IMR-90 (cell line): ENCODE data around the gene AKR1C2. TPM values are rescaled to one million over a fixed set of nuclear protein-coding genes. Genes with fewer than 3 reads are reported as not detected.

Experiments used
- ATAC-seq: fragments of 200-7000 bp; cut with Tn5 transposase; 2 replicates; pipeline ENCODE4 v1.9.1; 2020; ENCODE audit warnings: low read depth, mild to moderate bottlenecking, moderate library complexity
- BruUV-seq: library from RNA; stranded (reverse); fragments of 400-500 nt; replicated peaks from 2 replicates; lab custom pipeline; 2021; lab: Mats Ljungman, UMichigan
- CTCF ChIA-PET: fragments of 300-600 bp; formaldehyde crosslinking; extraction: SDS; loops from one replicate; lab custom pipeline; 2021; ENCODE audit warnings: antibody characterized with exemption; lab: Yijun Ruan, JAX
- POLR2A ChIA-PET: fragments of 300-600 bp; sonication (Branson Sonifier 250); formaldehyde crosslinking; loops from one replicate; lab custom pipeline; 2022; ENCODE audit warnings: antibody characterized with exemption; ENCODE audit not compliant: unreplicated experiment; lab: Charles Lee
- DNase-seq: peaks from one replicate; pipeline ENCODE4 v3.0.0; 2013
- H2AFZ ChIP-seq: replicated peaks from 2 replicates; pipeline ENCODE3; 2013; ENCODE audit warnings: low read length, mild to moderate bottlenecking; ENCODE audit not compliant: poor library complexity
- H2AK5ac ChIP-seq: 2 replicates; pipeline ENCODE4 v1.6.1; 2013; ENCODE audit warnings: low read depth, low read length, inconsistent platforms
- H2AK9ac ChIP-seq: replicated peaks from 2 replicates; pipeline ENCODE3; 2013; ENCODE audit warnings: mild to moderate bottlenecking, low read depth, low read length, moderate library complexity; ENCODE audit not compliant: poor library complexity
- H2BK120ac ChIP-seq: 2 replicates; pipeline ENCODE4 v1.6.1; 2013; ENCODE audit warnings: low read depth, low read length, inconsistent platforms
- H2BK15ac ChIP-seq: 3 replicates; pipeline ENCODE4 v1.6.1; 2013; ENCODE audit warnings: low read depth, low read length, inconsistent platforms
- H2BK20ac ChIP-seq: 2 replicates; pipeline ENCODE4 v1.6.1; 2013; ENCODE audit warnings: low read depth, mild to moderate bottlenecking, inconsistent platforms, low read length, moderate library complexity
- H2BK5ac ChIP-seq: 2 replicates; pipeline ENCODE4 v1.6.1; 2013; ENCODE audit warnings: mild to moderate bottlenecking, low read depth, low read length, inconsistent platforms; ENCODE audit not compliant: poor library complexity, severe bottlenecking
- H3K14ac ChIP-seq: replicated peaks from 2 replicates; pipeline ENCODE4 v1.6.1; 2013; ENCODE audit warnings: low read depth, low read length, inconsistent platforms
- H3K18ac ChIP-seq: 2 replicates; pipeline ENCODE4 v1.6.1; 2013; ENCODE audit warnings: low read depth, low read length, control low read depth
- H3K23ac ChIP-seq: 2 replicates; pipeline ENCODE4 v1.6.1; 2013; ENCODE audit warnings: low read depth, low read length, inconsistent platforms
- H3K27ac ChIP-seq: 2 replicates; pipeline ENCODE4 v1.5.1; 2013; ENCODE audit warnings: mild to moderate bottlenecking, control low read depth, low read length; ENCODE audit not compliant: insufficient read depth
- H3K27me3 ChIP-seq: 2 replicates; pipeline ENCODE4 v1.6.1; 2013; ENCODE audit warnings: low read length; ENCODE audit not compliant: control insufficient read depth, insufficient read depth
- H3K36me3 ChIP-seq: 2 replicates; pipeline ENCODE4 v1.6.1; 2013; ENCODE audit warnings: low read length, mixed read lengths; ENCODE audit not compliant: control insufficient read depth, insufficient read depth
- H3K4ac ChIP-seq: 2 replicates; pipeline ENCODE4 v1.6.1; 2013; ENCODE audit warnings: low read depth, low read length, inconsistent platforms
- H3K4me1 ChIP-seq: 2 replicates; pipeline ENCODE4 v1.6.1; 2013; ENCODE audit warnings: low read length, mixed read lengths; ENCODE audit not compliant: control insufficient read depth, insufficient read depth
- H3K4me2 ChIP-seq: 2 replicates; pipeline ENCODE4 v1.6.1; 2013; ENCODE audit warnings: low read depth, mild to moderate bottlenecking, control low read depth, low read length, moderate library complexity
- H3K4me3 ChIP-seq: 2 replicates; pipeline ENCODE4 v1.5.1; 2013; ENCODE audit warnings: low read depth, mild to moderate bottlenecking, control low read depth, low read length, moderate library complexity; ENCODE audit not compliant: insufficient read depth
- H3K56ac ChIP-seq: 2 replicates; pipeline ENCODE4 v1.6.1; 2013; ENCODE audit warnings: low read length, inconsistent platforms; ENCODE audit not compliant: insufficient read depth; ENCODE audit errors: extremely low read depth
- H3K79me1 ChIP-seq, 2 experiments: 2 replicates each; pipeline ENCODE4 v1.6.1; 2013; ENCODE audit warnings: low read length in 2 of 2, inconsistent platforms in 1 of 2, low read depth in 1 of 2
- H3K9ac ChIP-seq: 2 replicates; pipeline ENCODE4 v1.6.1; 2013; ENCODE audit warnings: low read depth, low read length, control low read depth
- H3K9me1 ChIP-seq: 2 replicates; pipeline ENCODE4 v1.6.1; 2013; ENCODE audit warnings: low read length, inconsistent platforms; ENCODE audit not compliant: insufficient read depth
- H3K9me3 ChIP-seq: 2 replicates; pipeline ENCODE4 v1.6.1; 2013; ENCODE audit warnings: low read length; ENCODE audit not compliant: control insufficient read depth, insufficient read depth
- H4K20me1 ChIP-seq: 2 replicates; pipeline ENCODE4 v1.6.1; 2013; ENCODE audit warnings: low read length, inconsistent platforms; ENCODE audit not compliant: insufficient read depth
- H4K5ac ChIP-seq: 2 replicates; pipeline ENCODE4 v1.6.1; 2013; ENCODE audit warnings: mild to moderate bottlenecking, low read depth, low read length, control low read depth
- H4K8ac ChIP-seq, 2 experiments: 2 replicates each; pipeline ENCODE4 v1.6.1; 2013; ENCODE audit warnings: low read depth in 2 of 2, low read length in 2 of 2, control low read depth in 1 of 2, inconsistent platforms in 1 of 2
- H4K91ac ChIP-seq: 2 replicates; pipeline ENCODE4 v1.6.1; 2013; ENCODE audit warnings: low read depth, low read length, inconsistent platforms; ENCODE audit not compliant: insufficient read depth
- BHLHE40 ChIP-seq: fragments of 150-350 bp; IDR thresholded peaks from 2 replicates; pipeline ENCODE4 v1.6.1; 2016; ENCODE audit warnings: mild to moderate bottlenecking, low read depth, low read length
- CEBPB ChIP-seq: IDR thresholded peaks from 2 replicates; pipeline ENCODE4 v1.6.1; 2012; ENCODE audit warnings: low read depth, low read length, improper control_type of control experiment
- CTCF ChIP-seq: conservative IDR thresholded peaks from 2 replicates; pipeline ENCODE4 v1.5.1; 2012; ENCODE audit warnings: mild to moderate bottlenecking, low read depth, low read length, improper control_type of control experiment
- ELK1 ChIP-seq: fragments of 150-350 bp; IDR thresholded peaks from 2 replicates; pipeline ENCODE4 v1.6.1; 2016; ENCODE audit warnings: low read depth, mild to moderate bottlenecking, low read length, moderate library complexity, borderline replicate concordance
- FOS ChIP-seq: fragments of 150-350 bp; IDR thresholded peaks from 2 replicates; pipeline ENCODE4 v1.6.1; 2016; ENCODE audit warnings: low read depth, low read length
- MAFK ChIP-seq: IDR thresholded peaks from 2 replicates; pipeline ENCODE4 v1.6.1; 2012; ENCODE audit warnings: low read depth, low read length, improper control_type of control experiment
- MAZ ChIP-seq: IDR thresholded peaks from 2 replicates; pipeline ENCODE4 v1.6.1; 2012; ENCODE audit warnings: low read depth, mild to moderate bottlenecking, low read length, improper control_type of control experiment, moderate library complexity, borderline replicate concordance
- MXI1 ChIP-seq: IDR thresholded peaks from 2 replicates; pipeline ENCODE4 v1.6.1; 2012; ENCODE audit warnings: low read depth, mild to moderate bottlenecking, low read length, moderate library complexity, borderline replicate concordance
- NFE2L2 ChIP-seq: fragments of 150-350 bp; IDR thresholded peaks from 2 replicates; pipeline ENCODE4 v1.6.1; 2016; ENCODE audit warnings: low read depth, mild to moderate bottlenecking, low read length
- RAD21 ChIP-seq: IDR thresholded peaks from 2 replicates; pipeline ENCODE4 v1.6.1; 2012; ENCODE audit warnings: low read length, improper control_type of control experiment
- RFX5 ChIP-seq: IDR thresholded peaks from 2 replicates; pipeline ENCODE4 v1.8.0; 2012; ENCODE audit warnings: low read depth, mild to moderate bottlenecking, low read length, moderate library complexity
- SMC3 ChIP-seq: fragments of 150-350 bp; IDR thresholded peaks from 2 replicates; pipeline ENCODE4 v1.6.1; 2016; ENCODE audit warnings: low read depth, mild to moderate bottlenecking, antibody characterized with exemption, low read length, moderate library complexity
- WGBS, 2 experiments: methylation state at CpG; one replicate each; pipeline versions ENCODE4 v1.1.5 to v1.1.7; 2013; ENCODE audit warnings: missing lambda C conversion rate in 2 of 2; ENCODE audit not compliant: insufficient read length in 1 of 2; ENCODE audit errors: extremely low coverage in 2 of 2; 5-methylcytosine and 5-hydroxymethylcytosine counted together
- dilution Hi-C: fragments of 300-500 bp; cut with HindIII; formaldehyde crosslinking; loops from one replicate; pipeline ENCODE4 v1.14.3; 2018; ENCODE audit warnings: low sequenced_read_pairs; ENCODE audit not compliant: unreplicated experiment
- in situ Hi-C: fragments of 300-500 bp; cut with MboI; formaldehyde crosslinking; loops from 3 replicates; pipeline ENCODE4 v1.14.3; 2019; ENCODE audit warnings: low sequenced_read_pairs, inconsistent platforms, mixed read lengths
- intact Hi-C: fragments of 100-400 bp; cut with micrococcal nuclease; formaldehyde crosslinking; loops from 2 replicates; pipeline ENCODE4 v1.10.0; 2022
- polyA plus RNA-seq, 3 experiments: library from polyadenylated mRNA; depleted of rRNA; stranded (reverse); fragments of >200 nt; gene quantifications; 2 replicates each; pipeline ENCODE4 v1.2.3, GENCODE V29; 2012; ENCODE audit warnings: low replicate concordance in 1 of 3
- total RNA-seq: library from RNA; depleted of rRNA; stranded (reverse); fragments of >200 nt; gene quantifications from 2 replicates; pipeline ENCODE4 v1.2.3, GENCODE V29; 2012

The AKR1C2 gene
- total and polyA plus RNA-seq, 2 of the 4 experiments (the other 2 are of a cell fraction) = 0.36 to 1.0 TPM

GRCh38 chr10:4947635-4948596 lies 55.7 kb downstream of the AKR1C2 start:
- no peaks in the 10 kb centered on the region for H3K27me3 ChIP-seq
- peaks cover 22% of the 10 kb centered on the region for H3K4me1 ChIP-seq
- TF ChIP-seq MAZ (no peak), SMC3 (no peak), RFX5 (no peak), CEBPB (peak; percentile 92), MXI1 (no peak), ELK1 (no peak), NFE2L2 (peak; percentile 62; the same call in 1 of the 2 replicates), FOS (peak; percentile 97), RAD21 (no peak), MAFK (peak; percentile 29; the same call in 1 of the 2 replicates), BHLHE40 (peak; percentile 86), CTCF (no peak)
- H3K4ac ChIP-seq = peak overlapping the region; percentile 87
- no peaks in the 10 kb centered on the region for H4K20me1 ChIP-seq
- peak overlapping the region; percentile 84 for H3K18ac ChIP-seq
- peak overlapping the region; percentile 81 for H4K5ac ChIP-seq
- H3K27ac ChIP-seq = peak overlapping the region; percentile 94
- dilution Hi-C loops (no loop called here), in situ Hi-C loops (no loop called here), intact Hi-C loops (loop anchor here (5.0 kb wide), 2 partner anchors 124 to 144 kb away; partner anchors contain the start of gene AKR1C3)
- H3K56ac ChIP-seq = peak overlapping the region; percentile 15
- WGBS, 2 experiments = no CpG with 5 or more reads among the region's 5 CpGs
- ChIA-PET POLR2A (no interaction called here), CTCF (interaction anchor here (0.6 to 1.6 kb wide), 3 partner anchors 98 to 260 kb away, joined by 3 to 8 read pairs (median 3); no protein-coding TSS in a partner anchor)
- H3K36me3 ChIP-seq = no peaks in the 10 kb centered on the region
- peak overlapping the region; percentile 84 for H2BK120ac ChIP-seq
- peak overlapping the region; percentile 82 for H2BK5ac ChIP-seq
- H2AK5ac ChIP-seq = peak overlapping the region; percentile 78
- peak overlapping the region; percentile 76 for H3K14ac ChIP-seq
- H2AK9ac ChIP-seq = peak overlapping the region; percentile 32
- peak overlapping the region; percentile 92 for H2BK15ac ChIP-seq
- H3K9ac ChIP-seq = 0 out of 2 replicates have a peak overlapping the region, but pooled peaks have one; percentile 12
- H3K23ac ChIP-seq = peak overlapping the region; percentile 49
- peak overlapping the region; percentile 90 for H2BK20ac ChIP-seq
- peak; percentile 97 for DNase-seq
- no TSS peak for BruUV-seq
- H2AFZ ChIP-seq = peak overlapping the region; percentile 62
- H3K79me1 ChIP-seq = no peaks in the 10 kb centered on the region
- ATAC-seq = peak; percentile 80
- peak overlapping the region; percentile 71 for H4K91ac ChIP-seq
- no peak overlapping the region for H3K4me3 ChIP-seq
- 0 out of 2 replicates have a peak, but pooled peaks cover 2% of the 10 kb centered on the region for H3K9me1 ChIP-seq
- H4K8ac ChIP-seq = peak overlapping the region; percentile 21 to 71; a peak in 3 of 4 replicates
- H3K4me2 ChIP-seq = peak overlapping the region; percentile 62
- H3K9me3 ChIP-seq = no peaks in the 10 kb centered on the region
